Testis (tissue), 2 donors: Measurements from ENCODE around the gene IGSF9.

Experiments
- CTCF ChIP-seq, 3 experiments: fragments of 450-650 bp in 2 of 3; fragments of 200-600 bp in 1 of 3; sonication (generic) in 1 of 3; IDR thresholded peaks; one replicate each; pipeline ENCODE4 v1.5.1; 2016 to 2019; ENCODE audit warnings: antibody characterized with exemption in 3 of 3, mild to moderate bottlenecking in 2 of 3, moderate library complexity in 1 of 3
- POLR2A ChIP-seq: fragments of 450-650 bp; IDR thresholded peaks from one replicate; pipeline ENCODE4 v1.6.1; 2017; ENCODE audit warnings: antibody characterized with exemption, mild to moderate bottlenecking, moderate library complexity

GRCh38 chr1:159942632-159943277, 2.7 kb downstream of the IGSF9 start:
- TF ChIP-seq CTCF (IDR thresholded peaks at IDR 0.05) (no peak), POLR2A (no peak)
